Measurements from ENCODE around the gene CHST15.

DNA sequence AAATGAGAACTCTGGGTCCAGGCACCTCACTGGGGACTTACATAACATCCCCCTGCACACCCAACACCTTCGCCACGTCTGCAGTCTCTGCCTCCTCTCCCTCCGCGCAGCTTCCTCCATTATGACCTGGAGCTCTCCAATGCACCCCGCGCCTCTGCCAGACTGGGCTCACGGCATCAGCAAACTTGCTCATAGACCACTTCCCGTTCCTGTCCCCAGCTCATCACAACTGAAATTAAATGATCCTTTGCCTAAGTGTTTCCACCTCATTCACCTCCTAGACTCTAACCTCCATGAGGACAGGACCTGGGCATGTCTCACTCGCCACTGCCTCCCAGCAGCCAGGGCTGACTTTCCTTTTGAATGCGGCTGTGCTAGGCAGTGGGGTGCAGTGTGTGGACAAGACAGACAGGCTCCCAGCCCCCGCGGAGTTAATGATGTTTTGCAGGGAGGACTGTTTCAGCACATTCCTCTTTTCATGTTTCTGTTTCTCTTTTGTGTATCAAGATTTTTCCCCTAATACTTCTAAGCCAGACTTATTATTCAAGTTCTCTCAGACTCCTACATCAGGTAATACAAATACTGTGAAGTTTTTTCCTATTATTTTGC, 18.8 kb downstream of the CHST15 start:
- TF ChIP-seq, protein P1, sequence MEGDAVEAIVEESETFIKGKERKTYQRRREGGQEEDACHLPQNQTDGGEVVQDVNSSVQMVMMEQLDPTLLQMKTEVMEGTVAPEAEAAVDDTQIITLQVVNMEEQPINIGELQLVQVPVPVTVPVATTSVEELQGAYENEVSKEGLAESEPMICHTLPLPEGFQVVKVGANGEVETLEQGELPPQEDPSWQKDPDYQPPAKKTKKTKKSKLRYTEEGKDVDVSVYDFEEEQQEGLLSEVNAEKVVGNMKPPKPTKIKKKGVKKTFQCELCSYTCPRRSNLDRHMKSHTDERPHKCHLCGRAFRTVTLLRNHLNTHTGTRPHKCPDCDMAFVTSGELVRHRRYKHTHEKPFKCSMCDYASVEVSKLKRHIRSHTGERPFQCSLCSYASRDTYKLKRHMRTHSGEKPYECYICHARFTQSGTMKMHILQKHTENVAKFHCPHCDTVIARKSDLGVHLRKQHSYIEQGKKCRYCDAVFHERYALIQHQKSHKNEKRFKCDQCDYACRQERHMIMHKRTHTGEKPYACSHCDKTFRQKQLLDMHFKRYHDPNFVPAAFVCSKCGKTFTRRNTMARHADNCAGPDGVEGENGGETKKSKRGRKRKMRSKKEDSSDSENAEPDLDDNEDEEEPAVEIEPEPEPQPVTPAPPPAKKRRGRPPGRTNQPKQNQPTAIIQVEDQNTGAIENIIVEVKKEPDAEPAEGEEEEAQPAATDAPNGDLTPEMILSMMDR (IDR thresholded peaks at IDR 0.05; ENCODE audit: borderline replicate concordance, extremely low read depth, low read length, poor library complexity, severe bottlenecking): no peak
- no peak for TF ChIP-seq EZH2 (IDR thresholded peaks at IDR 0.05; ENCODE audit: borderline replicate concordance, low read depth, low read length, severe bottlenecking)
